Esophagus muscularis mucosa (tissue), 4 donors: ENCODE results near the gene DAAM1. TPM values are rescaled to one million over a fixed set of nuclear protein-coding genes. Genes with fewer than 3 reads are reported as not detected.

ENCODE experiments used
- DNase-seq: peaks from one replicate; pipeline ENCODE4 v3.0.0-alpha.2; 2017; ENCODE audit errors: extremely low spot score
- H3K27ac ChIP-seq, 4 donors: fragments of 200-600 bp; sonication (generic); replicated peaks in 1 of 4; 1 replicate in 3 of 4; 2 replicates in 1 of 4; pipeline ENCODE4 v1.5.1; 2016 to 2019; ENCODE audit warnings: mild to moderate bottlenecking in 1 of 4
- H3K27me3 ChIP-seq, 4 donors: fragments of 200-600 bp; sonication (generic); one replicate each; pipeline versions ENCODE4 v1.5.1 to v1.6.0; 2016 to 2019
- H3K36me3 ChIP-seq, 4 donors: fragments of 200-600 bp; sonication (generic); one replicate each; pipeline ENCODE4 v1.5.1; 2016 to 2019
- H3K4me1 ChIP-seq, 4 donors: fragments of 200-600 bp; sonication (generic); one replicate each; pipeline ENCODE4 v1.5.1; 2016 to 2019
- H3K4me3 ChIP-seq, 4 donors: fragments of 200-600 bp; sonication (generic); 1 replicate in 2 of 4; 2 replicates in 2 of 4; pipeline ENCODE4 v1.5.1; 2016 to 2019; ENCODE audit warnings: mild to moderate bottlenecking in 4 of 4, moderate library complexity in 1 of 4
- H3K9me3 ChIP-seq, 4 donors: fragments of 200-600 bp; sonication (generic); 1 replicate in 3 of 4; 2 replicates in 1 of 4; pipeline ENCODE4 v1.5.1; 2016 to 2019
- CTCF ChIP-seq, 3 experiments: fragments of 200-600 bp in 2 of 3; fragments of 450-650 bp in 1 of 3; sonication (generic) in 2 of 3; IDR thresholded peaks; one replicate each; pipeline ENCODE4 v1.5.1; 2017 to 2019; ENCODE audit warnings: antibody characterized with exemption in 3 of 3, mild to moderate bottlenecking in 2 of 3, moderate library complexity in 1 of 3
- EP300 ChIP-seq: sonication (generic); formaldehyde crosslinking; IDR thresholded peaks from one replicate; pipeline ENCODE4 v1.6.1; 2017; ENCODE audit warnings: antibody characterized with exemption
- POLR2A ChIP-seq: fragments of 450-650 bp; IDR thresholded peaks from one replicate; pipeline ENCODE4 v1.6.1; 2017; ENCODE audit warnings: antibody characterized with exemption, moderate library complexity, mild to moderate bottlenecking, low read depth
- POLR2AphosphoS5 ChIP-seq, 2 donors: sonication (generic); formaldehyde crosslinking; IDR thresholded peaks; one replicate each; pipeline ENCODE4 v1.6.1; 2017; ENCODE audit warnings: antibody characterized with exemption in 2 of 2
- WGBS: methylation state at CpG from one replicate; pipeline ENCODE4 v1.1.5; 2018; 5-methylcytosine and 5-hydroxymethylcytosine counted together
- intact Hi-C: fragments of 100-400 bp; cut with DNase I; formaldehyde crosslinking; loops from one replicate; pipeline ENCODE4 v1.15.1; 2023
- total RNA-seq, 4 donors: library from RNA; depleted of rRNA; stranded (reverse); fragments of >200 nt; gene quantifications; one replicate each; pipeline versions ENCODE4 v1.1.0 to v1.2.1, GENCODE V29; 2016

DAAM1 gene
- total RNA-seq, 4 donors from 2014 or later: 64.3 to 110 (median 72.5) TPM

- Histone ChIP-seq H3K36me3 (peaks cover 0 to 38% (median 27%) of the 10 kb centered on the region in 4 donors), H3K9me3 (no peaks in the 10 kb centered on the region), H3K27me3 (no peaks in the 10 kb centered on the region), H3K4me3 (no peak overlapping the region), H3K27ac (peak overlapping the region in 3 of 4 donors; percentile 11 to 39 (median 38)), H3K4me1 (peaks cover 17 to 76% (median 67%) of the 10 kb centered on the region in 4 donors)
- peak in 1 of 3 experiments; percentile 38 for TF ChIP-seq CTCF (IDR thresholded peaks at IDR 0.05)
- TF ChIP-seq POLR2AphosphoS5 (IDR thresholded peaks at IDR 0.05): no peak
- no peak for DNase-seq
- intact Hi-C loops: no loop called here
- WGBS: 65% methylated on average over 7 of the region's 7 CpGs
These were observed 74.4 kb downstream of the DAAM1 start for GRCh38 chr14:59262717-59263454.

GRCh38 chr14:59265808-59266207, 77.3 kb downstream of the DAAM1 start:
- H3K4me3 ChIP-seq: no peak overlapping the region
- H3K27ac ChIP-seq: peak overlapping the region in 3 of 4 donors; percentile 10 to 48 (median 33)
- H3K4me1 ChIP-seq: peaks cover 17 to 82% (median 65%) of the 10 kb centered on the region in 4 donors
- no peak for DNase-seq
- intact Hi-C loops: no loop called here
- peaks cover 4 to 50% (median 33%) of the 10 kb centered on the region in 4 donors for H3K36me3 ChIP-seq
- H3K27me3 ChIP-seq: no peaks in the 10 kb centered on the region
- TF ChIP-seq POLR2A (no peak), CTCF (IDR thresholded peaks at IDR 0.05) (no peak), POLR2AphosphoS5 (IDR thresholded peaks at IDR 0.05) (no peak), EP300 (no peak)
- H3K9me3 ChIP-seq: no peaks in the 10 kb centered on the region

- no peaks in the 10 kb centered on the region for H3K27me3 ChIP-seq
- TF ChIP-seq EP300: no peak
- no peak for TF ChIP-seq POLR2AphosphoS5 (IDR thresholded peaks at IDR 0.05)
- no peak for TF ChIP-seq CTCF (IDR thresholded peaks at IDR 0.05)
- no peak for TF ChIP-seq POLR2A
- no peaks in the 10 kb centered on the region for H3K9me3 ChIP-seq
- DNase-seq: no peak
- peaks cover 17 to 84% (median 71%) of the 10 kb centered on the region in 4 donors for H3K4me1 ChIP-seq
- no peak overlapping the region for H3K4me3 ChIP-seq
- WGBS: 88% methylated on average over 2 of the region's 2 CpGs
- H3K27ac ChIP-seq: peak overlapping the region in 2 of 4 donors; percentile 33 to 48
- intact Hi-C loops: no loop called here
- H3K36me3 ChIP-seq: peaks cover 4 to 50% (median 33%) of the 10 kb centered on the region in 4 donors
These were observed 78.6 kb downstream of the DAAM1 start for GRCh38 chr14:59267046-59267445.

GRCh38 chr14:59268011-59268410, 79.5 kb downstream of the DAAM1 start:
- DNase-seq: no peak
- no peaks in the 10 kb centered on the region for H3K27me3 ChIP-seq
- no peak overlapping the region for H3K4me3 ChIP-seq
- H3K4me1 ChIP-seq: peaks cover 12 to 89% (median 76%) of the 10 kb centered on the region in 4 donors
- intact Hi-C loops: no loop called here
- no peaks in the 10 kb centered on the region for H3K9me3 ChIP-seq
- peak overlapping the region in 2 of 4 donors; percentile 33 to 38 for H3K27ac ChIP-seq
- H3K36me3 ChIP-seq: peaks cover 4 to 50% (median 33%) of the 10 kb centered on the region in 4 donors
- TF ChIP-seq POLR2AphosphoS5 (IDR thresholded peaks at IDR 0.05) (peak in 1 of 2 donors; percentile 48), EP300 (no peak)
- WGBS: 71% methylated on average over 10 of the region's 10 CpGs

GRCh38 chr14:59268858-59269257, 80.4 kb downstream of the DAAM1 start:
- 81% methylated on average over 5 of the region's 5 CpGs for WGBS
- Histone ChIP-seq H3K4me3 (no peak overlapping the region), H3K9me3 (no peaks in the 10 kb centered on the region), H3K27ac (peak overlapping the region in 2 of 4 donors; percentile 13 to 32), H3K4me1 (peaks cover 11 to 86% (median 78%) of the 10 kb centered on the region in 4 donors), H3K36me3 (peaks cover 4 to 47% (median 29%) of the 10 kb centered on the region in 4 donors), H3K27me3 (no peaks in the 10 kb centered on the region)
- intact Hi-C loops: no loop called here
- TF ChIP-seq POLR2AphosphoS5 (IDR thresholded peaks at IDR 0.05): no peak
- TF ChIP-seq CTCF (IDR thresholded peaks at IDR 0.05): no peak
- no peak for TF ChIP-seq EP300
- no peak for TF ChIP-seq POLR2A
- no peak for DNase-seq
